A673 (cell line): Measurements from ENCODE around the gene ZNF74.
"Not testable (repeated sequence)": the region's sequence is repeated elsewhere in the genome, so short reads cannot be mapped to it uniquely, and the experiment has no call there.

Source experiments
- EZH2 ChIP-seq: fragments of 200-600 bp; sonication (generic); IDR thresholded peaks from 2 replicates; pipeline ENCODE4 v1.6.1; 2017; ENCODE audit warnings: borderline replicate concordance, low read depth, mild to moderate bottlenecking, mixed read lengths, antibody characterized with exemption, low read length; ENCODE audit not compliant: poor library complexity, severe bottlenecking
- TF ChIP-seq, protein P1 (sequence below): fragments of 300-800, 200-600 bp; sonication (generic); conservative IDR thresholded peaks from 2 replicates; pipeline ENCODE4 v1.5.1; 2017; ENCODE audit warnings: low read depth, mild to moderate bottlenecking, antibody characterized with exemption, low read length, moderate library complexity, mixed read lengths

DNA sequence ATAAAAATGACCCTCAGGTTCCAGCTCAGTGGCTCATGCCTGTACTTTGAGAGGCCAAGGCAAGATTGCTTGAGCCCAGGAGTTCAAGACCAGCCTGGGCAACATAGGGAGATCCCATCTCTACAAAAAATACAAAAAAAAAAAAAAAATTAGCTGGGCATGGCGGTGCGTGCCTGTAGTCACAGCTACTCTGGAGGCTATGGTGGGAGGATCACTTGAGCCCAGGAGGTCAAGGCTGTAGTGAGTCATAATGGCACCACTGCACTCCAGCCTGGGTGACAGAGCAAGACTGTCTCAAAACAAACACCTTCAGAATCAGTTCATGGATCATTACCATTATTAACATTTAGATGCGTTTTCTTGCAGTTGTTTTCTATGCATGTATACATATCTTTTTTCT, 15.4 kb downstream of the ZNF74 start:
- TF ChIP-seq, protein P1, sequence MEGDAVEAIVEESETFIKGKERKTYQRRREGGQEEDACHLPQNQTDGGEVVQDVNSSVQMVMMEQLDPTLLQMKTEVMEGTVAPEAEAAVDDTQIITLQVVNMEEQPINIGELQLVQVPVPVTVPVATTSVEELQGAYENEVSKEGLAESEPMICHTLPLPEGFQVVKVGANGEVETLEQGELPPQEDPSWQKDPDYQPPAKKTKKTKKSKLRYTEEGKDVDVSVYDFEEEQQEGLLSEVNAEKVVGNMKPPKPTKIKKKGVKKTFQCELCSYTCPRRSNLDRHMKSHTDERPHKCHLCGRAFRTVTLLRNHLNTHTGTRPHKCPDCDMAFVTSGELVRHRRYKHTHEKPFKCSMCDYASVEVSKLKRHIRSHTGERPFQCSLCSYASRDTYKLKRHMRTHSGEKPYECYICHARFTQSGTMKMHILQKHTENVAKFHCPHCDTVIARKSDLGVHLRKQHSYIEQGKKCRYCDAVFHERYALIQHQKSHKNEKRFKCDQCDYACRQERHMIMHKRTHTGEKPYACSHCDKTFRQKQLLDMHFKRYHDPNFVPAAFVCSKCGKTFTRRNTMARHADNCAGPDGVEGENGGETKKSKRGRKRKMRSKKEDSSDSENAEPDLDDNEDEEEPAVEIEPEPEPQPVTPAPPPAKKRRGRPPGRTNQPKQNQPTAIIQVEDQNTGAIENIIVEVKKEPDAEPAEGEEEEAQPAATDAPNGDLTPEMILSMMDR, result not testable (repeated sequence)
- not testable (repeated sequence) for TF ChIP-seq EZH2
